Astrocyte of the cerebellum (primary cell): Measurements from ENCODE around the gene GAB1.

Experiments used
- DNase-seq: peaks from one replicate; pipeline ENCODE4 v3.0.0-alpha.2; 2011; ENCODE audit warnings: low read depth
- H3K4me3 ChIP-seq: 2 replicates; pipeline ENCODE4 v1.5.1; 2011; ENCODE audit warnings: mild to moderate bottlenecking, low read depth, low read length, moderate library complexity
- CTCF ChIP-seq: IDR thresholded peaks from 2 replicates; pipeline ENCODE4 v1.5.1; 2012; ENCODE audit warnings: low read length, low read depth, moderate library complexity, mild to moderate bottlenecking; ENCODE audit errors: missing control alignments
- in situ Hi-C: cut with HindIII; loops from 2 replicates; pipeline ENCODE4 v1.10.0; 2017; ENCODE audit warnings: low sequenced_read_pairs

Gene GAB1

GRCh38 chr4:143513314-143514168 is 176.9 kb downstream of the GAB1 start, which contains the start of gene SMARCA5:
Gene SMARCA5 (plus strand): TSS chr4:143513702. CDS start chr4:143513925, 223 bp downstream.
- DNase-seq, result peak; percentile 96
- in situ Hi-C loops, result no loop called here
- peak within 1 kb of the TSS; percentile 78 for H3K4me3 ChIP-seq
- TF ChIP-seq CTCF, result no peak

GRCh38 chr4:143514169-143514495 is 177.5 kb downstream of the GAB1 start:
- DNase-seq, result peak; percentile 4
- in situ Hi-C loops, result no loop called here
- H3K4me3 ChIP-seq, result peak overlapping the region; percentile 78
- no peak for TF ChIP-seq CTCF

- in situ Hi-C loops, result no loop called here
- peak; percentile 5 for DNase-seq
- TF ChIP-seq CTCF, result no peak
- H3K4me3 ChIP-seq, result peak overlapping the region; percentile 78
Observed at GRCh38 chr4:143514497-143514896, 177.8 kb downstream of the GAB1 start.

GRCh38 chr4:143514901-143515300 is 178.2 kb downstream of the GAB1 start:
- in situ Hi-C loops, result no loop called here
- DNase-seq, result no peak
- no peak for TF ChIP-seq CTCF
- H3K4me3 ChIP-seq, result peak overlapping the region; percentile 78

- in situ Hi-C loops, result no loop called here
- no peak for TF ChIP-seq CTCF
- H3K4me3 ChIP-seq, result peak overlapping the region; percentile 78
- no peak for DNase-seq
Observed at GRCh38 chr4:143515905-143516304, 179.2 kb downstream of the GAB1 start.

- TF ChIP-seq CTCF, result no peak
- in situ Hi-C loops, result no loop called here
- H3K4me3 ChIP-seq, result no peak overlapping the region
- DNase-seq, result no peak
Observed at GRCh38 chr4:143517764-143518163, 181.1 kb downstream of the GAB1 start.
